Tibial nerve (tissue), 4 donors: ENCODE measurements around the gene MCM6.

Experiments used
- CTCF ChIP-seq, 5 experiments: fragments of 200-600 bp in 3 of 5; fragments of 450-650 bp in 2 of 5; sonication (generic) in 3 of 5; IDR thresholded peaks; one replicate each; pipeline ENCODE4 v1.5.1; 2016 to 2019; ENCODE audit warnings: antibody characterized with exemption in 5 of 5, mild to moderate bottlenecking in 3 of 5, moderate library complexity in 2 of 5
- EP300 ChIP-seq, 2 donors: sonication (generic); formaldehyde crosslinking; IDR thresholded peaks; one replicate each; pipeline ENCODE4 v1.6.1; 2017; ENCODE audit warnings: antibody characterized with exemption in 2 of 2, mild to moderate bottlenecking in 1 of 2
- POLR2A ChIP-seq, 2 donors: fragments of 450-650 bp; IDR thresholded peaks; one replicate each; pipeline ENCODE4 v1.6.1; 2017; ENCODE audit warnings: antibody characterized with exemption in 2 of 2, mild to moderate bottlenecking in 2 of 2, moderate library complexity in 2 of 2

- TF ChIP-seq CTCF (IDR thresholded peaks at IDR 0.05) = no peak
- no peak for TF ChIP-seq POLR2A (IDR thresholded peaks at IDR 0.05)
- TF ChIP-seq EP300 (IDR thresholded peaks at IDR 0.05) = no peak
These were observed 9.5 kb upstream of the MCM6 start for GRCh38 chr2:135885709-135886108.
